ENCODE data around the gene C2orf76.

DNA sequence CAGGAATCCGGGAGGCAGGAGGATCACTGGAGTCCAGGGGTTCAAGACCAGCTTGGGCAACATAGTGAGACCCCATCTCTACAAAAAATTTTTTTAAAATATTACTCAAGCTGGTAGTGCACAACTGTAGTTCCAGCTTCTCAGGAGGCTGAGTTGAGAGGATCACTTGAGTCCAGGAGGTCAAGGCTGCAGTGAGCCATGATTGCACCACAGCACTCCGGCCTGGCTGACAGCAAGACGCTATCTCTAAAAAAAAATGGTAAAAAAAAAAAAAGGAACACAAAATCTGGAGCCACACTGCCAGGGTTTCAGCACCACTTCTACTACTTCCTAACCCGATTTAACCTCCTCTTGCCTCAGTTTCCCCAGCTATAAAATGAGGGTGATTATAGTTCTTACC is 86.0 kb downstream of the C2orf76 start:
- TF ChIP-seq, protein P1, sequence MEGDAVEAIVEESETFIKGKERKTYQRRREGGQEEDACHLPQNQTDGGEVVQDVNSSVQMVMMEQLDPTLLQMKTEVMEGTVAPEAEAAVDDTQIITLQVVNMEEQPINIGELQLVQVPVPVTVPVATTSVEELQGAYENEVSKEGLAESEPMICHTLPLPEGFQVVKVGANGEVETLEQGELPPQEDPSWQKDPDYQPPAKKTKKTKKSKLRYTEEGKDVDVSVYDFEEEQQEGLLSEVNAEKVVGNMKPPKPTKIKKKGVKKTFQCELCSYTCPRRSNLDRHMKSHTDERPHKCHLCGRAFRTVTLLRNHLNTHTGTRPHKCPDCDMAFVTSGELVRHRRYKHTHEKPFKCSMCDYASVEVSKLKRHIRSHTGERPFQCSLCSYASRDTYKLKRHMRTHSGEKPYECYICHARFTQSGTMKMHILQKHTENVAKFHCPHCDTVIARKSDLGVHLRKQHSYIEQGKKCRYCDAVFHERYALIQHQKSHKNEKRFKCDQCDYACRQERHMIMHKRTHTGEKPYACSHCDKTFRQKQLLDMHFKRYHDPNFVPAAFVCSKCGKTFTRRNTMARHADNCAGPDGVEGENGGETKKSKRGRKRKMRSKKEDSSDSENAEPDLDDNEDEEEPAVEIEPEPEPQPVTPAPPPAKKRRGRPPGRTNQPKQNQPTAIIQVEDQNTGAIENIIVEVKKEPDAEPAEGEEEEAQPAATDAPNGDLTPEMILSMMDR (conservative IDR thresholded peaks at IDR 0.05; ENCODE audit: low read depth in 2 of 2), result no peak
- TF ChIP-seq, protein P2, sequence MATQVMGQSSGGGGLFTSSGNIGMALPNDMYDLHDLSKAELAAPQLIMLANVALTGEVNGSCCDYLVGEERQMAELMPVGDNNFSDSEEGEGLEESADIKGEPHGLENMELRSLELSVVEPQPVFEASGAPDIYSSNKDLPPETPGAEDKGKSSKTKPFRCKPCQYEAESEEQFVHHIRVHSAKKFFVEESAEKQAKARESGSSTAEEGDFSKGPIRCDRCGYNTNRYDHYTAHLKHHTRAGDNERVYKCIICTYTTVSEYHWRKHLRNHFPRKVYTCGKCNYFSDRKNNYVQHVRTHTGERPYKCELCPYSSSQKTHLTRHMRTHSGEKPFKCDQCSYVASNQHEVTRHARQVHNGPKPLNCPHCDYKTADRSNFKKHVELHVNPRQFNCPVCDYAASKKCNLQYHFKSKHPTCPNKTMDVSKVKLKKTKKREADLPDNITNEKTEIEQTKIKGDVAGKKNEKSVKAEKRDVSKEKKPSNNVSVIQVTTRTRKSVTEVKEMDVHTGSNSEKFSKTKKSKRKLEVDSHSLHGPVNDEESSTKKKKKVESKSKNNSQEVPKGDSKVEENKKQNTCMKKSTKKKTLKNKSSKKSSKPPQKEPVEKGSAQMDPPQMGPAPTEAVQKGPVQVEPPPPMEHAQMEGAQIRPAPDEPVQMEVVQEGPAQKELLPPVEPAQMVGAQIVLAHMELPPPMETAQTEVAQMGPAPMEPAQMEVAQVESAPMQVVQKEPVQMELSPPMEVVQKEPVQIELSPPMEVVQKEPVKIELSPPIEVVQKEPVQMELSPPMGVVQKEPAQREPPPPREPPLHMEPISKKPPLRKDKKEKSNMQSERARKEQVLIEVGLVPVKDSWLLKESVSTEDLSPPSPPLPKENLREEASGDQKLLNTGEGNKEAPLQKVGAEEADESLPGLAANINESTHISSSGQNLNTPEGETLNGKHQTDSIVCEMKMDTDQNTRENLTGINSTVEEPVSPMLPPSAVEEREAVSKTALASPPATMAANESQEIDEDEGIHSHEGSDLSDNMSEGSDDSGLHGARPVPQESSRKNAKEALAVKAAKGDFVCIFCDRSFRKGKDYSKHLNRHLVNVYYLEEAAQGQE (IDR thresholded peaks at IDR 0.05; ENCODE audit: unreplicated experiment), result no peak
- TF ChIP-seq POLR2AphosphoS5 (IDR thresholded peaks at IDR 0.05; ENCODE audit: low read depth) (no peak), EZH2 (IDR thresholded peaks at IDR 0.05; ENCODE audit: low read depth, unreplicated experiment) (no peak), EZH2phosphoT487 (IDR thresholded peaks at IDR 0.05; ENCODE audit: unreplicated experiment) (no peak), JUNB (IDR thresholded peaks at IDR 0.05; ENCODE audit: unreplicated experiment) (no peak), CREB1 (CRISPR knock-in tag; IDR thresholded peaks at IDR 0.05; ENCODE audit: low read depth) (no peak)
- TF ChIP-seq, protein P3, sequence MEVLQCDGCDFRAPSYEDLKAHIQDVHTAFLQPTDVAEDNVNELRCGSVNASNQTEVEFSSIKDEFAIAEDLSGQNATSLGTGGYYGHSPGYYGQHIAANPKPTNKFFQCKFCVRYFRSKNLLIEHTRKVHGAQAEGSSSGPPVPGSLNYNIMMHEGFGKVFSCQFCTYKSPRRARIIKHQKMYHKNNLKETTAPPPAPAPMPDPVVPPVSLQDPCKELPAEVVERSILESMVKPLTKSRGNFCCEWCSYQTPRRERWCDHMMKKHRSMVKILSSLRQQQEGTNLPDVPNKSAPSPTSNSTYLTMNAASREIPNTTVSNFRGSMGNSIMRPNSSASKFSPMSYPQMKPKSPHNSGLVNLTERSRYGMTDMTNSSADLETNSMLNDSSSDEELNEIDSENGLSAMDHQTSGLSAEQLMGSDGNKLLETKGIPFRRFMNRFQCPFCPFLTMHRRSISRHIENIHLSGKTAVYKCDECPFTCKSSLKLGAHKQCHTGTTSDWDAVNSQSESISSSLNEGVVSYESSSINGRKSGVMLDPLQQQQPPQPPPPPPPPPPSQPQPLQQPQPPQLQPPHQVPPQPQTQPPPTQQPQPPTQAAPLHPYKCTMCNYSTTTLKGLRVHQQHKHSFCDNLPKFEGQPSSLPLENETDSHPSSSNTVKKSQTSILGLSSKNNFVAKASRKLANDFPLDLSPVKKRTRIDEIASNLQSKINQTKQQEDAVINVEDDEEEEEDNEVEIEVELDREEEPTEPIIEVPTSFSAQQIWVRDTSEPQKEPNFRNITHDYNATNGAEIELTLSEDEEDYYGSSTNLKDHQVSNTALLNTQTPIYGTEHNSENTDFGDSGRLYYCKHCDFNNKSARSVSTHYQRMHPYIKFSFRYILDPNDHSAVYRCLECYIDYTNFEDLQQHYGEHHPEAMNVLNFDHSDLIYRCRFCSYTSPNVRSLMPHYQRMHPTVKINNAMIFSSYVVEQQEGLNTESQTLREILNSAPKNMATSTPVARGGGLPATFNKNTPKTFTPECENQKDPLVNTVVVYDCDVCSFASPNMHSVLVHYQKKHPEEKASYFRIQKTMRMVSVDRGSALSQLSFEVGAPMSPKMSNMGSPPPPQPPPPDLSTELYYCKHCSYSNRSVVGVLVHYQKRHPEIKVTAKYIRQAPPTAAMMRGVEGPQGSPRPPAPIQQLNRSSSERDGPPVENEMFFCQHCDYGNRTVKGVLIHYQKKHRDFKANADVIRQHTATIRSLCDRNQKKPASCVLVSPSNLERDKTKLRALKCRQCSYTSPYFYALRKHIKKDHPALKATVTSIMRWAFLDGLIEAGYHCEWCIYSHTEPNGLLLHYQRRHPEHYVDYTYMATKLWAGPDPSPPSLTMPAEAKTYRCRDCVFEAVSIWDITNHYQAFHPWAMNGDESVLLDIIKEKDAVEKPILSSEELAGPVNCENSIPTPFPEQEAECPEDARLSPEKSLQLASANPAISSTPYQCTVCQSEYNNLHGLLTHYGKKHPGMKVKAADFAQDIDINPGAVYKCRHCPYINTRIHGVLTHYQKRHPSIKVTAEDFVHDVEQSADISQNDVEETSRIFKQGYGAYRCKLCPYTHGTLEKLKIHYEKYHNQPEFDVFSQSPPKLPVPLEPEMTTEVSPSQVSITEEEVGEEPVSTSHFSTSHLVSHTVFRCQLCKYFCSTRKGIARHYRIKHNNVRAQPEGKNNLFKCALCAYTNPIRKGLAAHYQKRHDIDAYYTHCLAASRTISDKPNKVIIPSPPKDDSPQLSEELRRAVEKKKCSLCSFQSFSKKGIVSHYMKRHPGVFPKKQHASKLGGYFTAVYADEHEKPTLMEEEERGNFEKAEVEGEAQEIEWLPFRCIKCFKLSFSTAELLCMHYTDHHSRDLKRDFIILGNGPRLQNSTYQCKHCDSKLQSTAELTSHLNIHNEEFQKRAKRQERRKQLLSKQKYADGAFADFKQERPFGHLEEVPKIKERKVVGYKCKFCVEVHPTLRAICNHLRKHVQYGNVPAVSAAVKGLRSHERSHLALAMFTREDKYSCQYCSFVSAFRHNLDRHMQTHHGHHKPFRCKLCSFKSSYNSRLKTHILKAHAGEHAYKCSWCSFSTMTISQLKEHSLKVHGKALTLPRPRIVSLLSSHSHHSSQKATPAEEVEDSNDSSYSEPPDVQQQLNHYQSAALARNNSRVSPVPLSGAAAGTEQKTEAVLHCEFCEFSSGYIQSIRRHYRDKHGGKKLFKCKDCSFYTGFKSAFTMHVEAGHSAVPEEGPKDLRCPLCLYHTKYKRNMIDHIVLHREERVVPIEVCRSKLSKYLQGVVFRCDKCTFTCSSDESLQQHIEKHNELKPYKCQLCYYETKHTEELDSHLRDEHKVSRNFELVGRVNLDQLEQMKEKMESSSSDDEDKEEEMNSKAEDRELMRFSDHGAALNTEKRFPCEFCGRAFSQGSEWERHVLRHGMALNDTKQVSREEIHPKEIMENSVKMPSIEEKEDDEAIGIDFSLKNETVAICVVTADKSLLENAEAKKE (CRISPR knock-in tag; IDR thresholded peaks at IDR 0.05), result no peak
- TF ChIP-seq, protein P4, sequence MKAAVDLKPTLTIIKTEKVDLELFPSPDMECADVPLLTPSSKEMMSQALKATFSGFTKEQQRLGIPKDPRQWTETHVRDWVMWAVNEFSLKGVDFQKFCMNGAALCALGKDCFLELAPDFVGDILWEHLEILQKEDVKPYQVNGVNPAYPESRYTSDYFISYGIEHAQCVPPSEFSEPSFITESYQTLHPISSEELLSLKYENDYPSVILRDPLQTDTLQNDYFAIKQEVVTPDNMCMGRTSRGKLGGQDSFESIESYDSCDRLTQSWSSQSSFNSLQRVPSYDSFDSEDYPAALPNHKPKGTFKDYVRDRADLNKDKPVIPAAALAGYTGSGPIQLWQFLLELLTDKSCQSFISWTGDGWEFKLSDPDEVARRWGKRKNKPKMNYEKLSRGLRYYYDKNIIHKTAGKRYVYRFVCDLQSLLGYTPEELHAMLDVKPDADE (IDR thresholded peaks at IDR 0.05), result no peak

All from GM23338 (cell line).